Liver (tissue), 9 donors: ENCODE data around the gene SPOCK2. TPM values are rescaled to one million over a fixed set of nuclear protein-coding genes. Genes with fewer than 3 reads are reported as not detected.

Source experiments
- DNase-seq: peaks from one replicate; pipeline ENCODE4 v3.0.0-alpha.2; 2017; ENCODE audit warnings: low spot score
- H3K27ac ChIP-seq, 2 donors: one replicate each; pipeline ENCODE4 v1.7.0; 2013; ENCODE audit warnings: inconsistent platforms in 2 of 2, low read length in 2 of 2, control low read depth in 1 of 2, low read depth in 1 of 2, mild to moderate bottlenecking in 1 of 2
- H3K27me3 ChIP-seq, 4 donors: one replicate each; pipeline versions ENCODE4 v1.6.1 to v1.7.0; 2013; ENCODE audit warnings: low read length in 3 of 4, inconsistent platforms in 1 of 4, mild to moderate bottlenecking in 1 of 4, moderate library complexity in 1 of 4; ENCODE audit not compliant: control insufficient read depth in 4 of 4, insufficient read depth in 4 of 4
- H3K36me3 ChIP-seq, 4 donors: one replicate each; pipeline versions ENCODE4 v1.6.1 to v1.7.0; 2013; ENCODE audit warnings: low read length in 3 of 4, mild to moderate bottlenecking in 3 of 4, low read depth in 1 of 4, moderate library complexity in 1 of 4; ENCODE audit not compliant: control insufficient read depth in 4 of 4, insufficient read depth in 3 of 4
- H3K4me1 ChIP-seq, 4 donors: one replicate each; pipeline versions ENCODE4 v1.6.1 to v1.7.0; 2013; ENCODE audit warnings: low read length in 3 of 4, mild to moderate bottlenecking in 3 of 4, moderate library complexity in 1 of 4; ENCODE audit not compliant: control insufficient read depth in 4 of 4, insufficient read depth in 4 of 4
- H3K4me3 ChIP-seq, 3 donors: one replicate each; pipeline versions ENCODE4 v1.6.1 to v1.7.0; 2013; ENCODE audit warnings: low read length in 3 of 3, control low read depth in 1 of 3, low read depth in 1 of 3, mild to moderate bottlenecking in 1 of 3
- H3K9ac ChIP-seq, 2 donors: one replicate each; pipeline ENCODE4 v1.7.0; 2013; ENCODE audit warnings: low read length in 2 of 2, mild to moderate bottlenecking in 2 of 2, moderate library complexity in 2 of 2, control low read depth in 1 of 2, low read depth in 1 of 2
- H3K9me3 ChIP-seq, 4 donors: one replicate each; pipeline versions ENCODE4 v1.6.1 to v1.7.0; 2013; ENCODE audit warnings: low read length in 3 of 4; ENCODE audit not compliant: control insufficient read depth in 4 of 4
- EGR1 ChIP-seq, 2 donors: IDR thresholded peaks; 2 replicates each; pipeline ENCODE4 v1.6.1; 2016 to 2018; ENCODE audit warnings: antibody characterized with exemption in 2 of 2, low read depth in 2 of 2
- FOXA1 ChIP-seq: IDR thresholded peaks from 2 replicates; pipeline ENCODE4 v1.6.1; 2016; ENCODE audit warnings: antibody characterized with exemption
- FOXA2 ChIP-seq: IDR thresholded peaks from 2 replicates; pipeline ENCODE4 v1.6.1; 2016; ENCODE audit warnings: antibody characterized with exemption
- HNF4A ChIP-seq, 2 donors: conservative IDR thresholded peaks; 2 replicates each; pipeline ENCODE4 v1.6.1; 2016; ENCODE audit warnings: antibody characterized with exemption in 2 of 2, mild to moderate bottlenecking in 2 of 2
- HNF4G ChIP-seq: IDR thresholded peaks from 2 replicates; pipeline ENCODE4 v1.6.1; 2016; ENCODE audit warnings: antibody characterized with exemption
- JUND ChIP-seq, 2 donors: IDR thresholded peaks; 2 replicates each; pipeline ENCODE4 v1.6.1; 2016; ENCODE audit warnings: antibody characterized with exemption in 2 of 2
- NR2F2 ChIP-seq: IDR thresholded peaks from 2 replicates; pipeline ENCODE4 v1.6.1; 2016; ENCODE audit warnings: antibody characterized with exemption
- RAD21 ChIP-seq, 2 donors: IDR thresholded peaks; 2 replicates each; pipeline ENCODE4 v1.6.1; 2016; ENCODE audit warnings: antibody characterized with exemption in 2 of 2, mild to moderate bottlenecking in 2 of 2
- RXRA ChIP-seq, 2 donors: IDR thresholded peaks; 2 replicates each; pipeline ENCODE4 v1.6.1; 2017 to 2018; ENCODE audit warnings: antibody characterized with exemption in 2 of 2, mild to moderate bottlenecking in 1 of 2
- SP1 ChIP-seq: IDR thresholded peaks from 2 replicates; pipeline ENCODE4 v1.6.1; 2018; ENCODE audit warnings: antibody characterized with exemption, mild to moderate bottlenecking
- TAF1 ChIP-seq: conservative IDR thresholded peaks from 2 replicates; pipeline ENCODE4 v1.6.1; 2016; ENCODE audit warnings: antibody characterized with exemption, mild to moderate bottlenecking
- YY1 ChIP-seq: IDR thresholded peaks from 2 replicates; pipeline ENCODE4 v1.6.1; 2016; ENCODE audit warnings: antibody characterized with exemption, mild to moderate bottlenecking
- WGBS: extraction: QIAGEN DNeasy Blood & Tissue Kit; methylation state at CpG from one replicate; pipeline ENCODE4 v1.1.7; 2013; 5-methylcytosine and 5-hydroxymethylcytosine counted together
- polyA plus RNA-seq, 2 donors: library from polyadenylated mRNA; stranded (reverse) in 1 of 2; unstranded in 1 of 2; fragments of 200-250 nt in 1 of 2; fragments of >200 nt in 1 of 2; fragmentation: Nextera tagmentation in 1 of 2; extraction: Ambion mirVana in 1 of 2; gene quantifications; one replicate each; pipeline versions ENCODE4 v1.2.1 to v1.2.3, GENCODE V29; 2013 to 2015
- total RNA-seq, 2 donors: library from RNA; depleted of rRNA; stranded (reverse); fragments of >200 nt; gene quantifications; one replicate each; pipeline ENCODE4 v1.2.3, GENCODE V29; 2014
- TF ChIP-seq, protein P1 (sequence below): IDR thresholded peaks from 2 replicates; pipeline ENCODE4 v1.6.1; 2016; ENCODE audit warnings: antibody characterized with exemption
- TF ChIP-seq, protein P2 (sequence below): fragments of 150-350 bp; IDR thresholded peaks from 2 replicates; pipeline ENCODE4 v1.5.1; 2017; ENCODE audit warnings: improper control_type of control experiment, low read depth, low read length; ENCODE audit not compliant: missing input control
- TF ChIP-seq, protein P3 (sequence below): IDR thresholded peaks from 2 replicates; pipeline ENCODE4 v1.6.1; 2016; ENCODE audit warnings: antibody characterized with exemption, mild to moderate bottlenecking
- TF ChIP-seq, protein P4 (sequence below): IDR thresholded peaks from 2 replicates; pipeline ENCODE4 v1.6.1; 2016; ENCODE audit warnings: antibody characterized with exemption
- TF ChIP-seq, protein P5 (sequence below): IDR thresholded peaks from 2 replicates; pipeline ENCODE4 v1.6.1; 2016; ENCODE audit warnings: antibody characterized with exemption
- donor health status: healthy.
- donor health status: healthy.
- donor health status: healthy.
- donor health status: healthy.
- donor health status: healthy.

Gene SPOCK2
- total and polyA plus RNA-seq, 4 donors, result 0.36 to 1.7 (median 0.64) TPM

DNA sequence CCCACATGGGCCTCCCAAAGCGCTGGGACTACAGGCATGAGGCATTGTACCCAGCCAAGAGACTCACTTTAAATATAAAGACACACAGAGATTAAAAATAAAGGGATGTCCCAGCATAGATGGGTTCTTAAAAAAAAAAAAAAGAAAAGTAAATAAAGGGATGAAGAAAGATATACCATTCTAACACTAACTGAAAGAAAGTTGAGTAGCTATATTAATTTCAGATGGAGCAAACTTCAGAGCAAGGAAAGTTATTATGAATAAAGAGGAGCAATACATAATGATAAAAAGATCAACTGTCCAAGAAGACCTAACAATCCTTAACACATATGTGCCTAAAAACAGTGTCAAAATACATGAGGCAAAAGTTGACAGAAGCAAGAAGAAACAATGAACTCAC is 33.0 kb upstream of the SPOCK2 start:
- Histone ChIP-seq H3K36me3 (no peaks in the 10 kb centered on the region), H3K4me1 (peaks cover 0 to 2% (median 0%) of the 10 kb centered on the region in 4 donors), H3K27me3 (no peaks in the 10 kb centered on the region), H3K27ac (no peak overlapping the region), H3K9me3 (no peaks in the 10 kb centered on the region), H3K9ac (no peak overlapping the region), H3K4me3 (no peak overlapping the region)
- TF ChIP-seq, protein P1, sequence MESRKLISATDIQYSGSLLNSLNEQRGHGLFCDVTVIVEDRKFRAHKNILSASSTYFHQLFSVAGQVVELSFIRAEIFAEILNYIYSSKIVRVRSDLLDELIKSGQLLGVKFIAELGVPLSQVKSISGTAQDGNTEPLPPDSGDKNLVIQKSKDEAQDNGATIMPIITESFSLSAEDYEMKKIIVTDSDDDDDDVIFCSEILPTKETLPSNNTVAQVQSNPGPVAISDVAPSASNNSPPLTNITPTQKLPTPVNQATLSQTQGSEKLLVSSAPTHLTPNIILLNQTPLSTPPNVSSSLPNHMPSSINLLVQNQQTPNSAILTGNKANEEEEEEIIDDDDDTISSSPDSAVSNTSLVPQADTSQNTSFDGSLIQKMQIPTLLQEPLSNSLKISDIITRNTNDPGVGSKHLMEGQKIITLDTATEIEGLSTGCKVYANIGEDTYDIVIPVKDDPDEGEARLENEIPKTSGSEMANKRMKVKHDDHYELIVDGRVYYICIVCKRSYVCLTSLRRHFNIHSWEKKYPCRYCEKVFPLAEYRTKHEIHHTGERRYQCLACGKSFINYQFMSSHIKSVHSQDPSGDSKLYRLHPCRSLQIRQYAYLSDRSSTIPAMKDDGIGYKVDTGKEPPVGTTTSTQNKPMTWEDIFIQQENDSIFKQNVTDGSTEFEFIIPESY, result no peak
- no peak for TF ChIP-seq RXRA (IDR thresholded peaks at IDR 0.05)
- no peak for TF ChIP-seq EGR1 (IDR thresholded peaks at IDR 0.05; ENCODE audit: low read depth in 2 of 2)
- TF ChIP-seq FOXA2, result no peak
- TF ChIP-seq JUND (IDR thresholded peaks at IDR 0.05), result no peak
- TF ChIP-seq TAF1, result no peak
- TF ChIP-seq, protein P2, sequence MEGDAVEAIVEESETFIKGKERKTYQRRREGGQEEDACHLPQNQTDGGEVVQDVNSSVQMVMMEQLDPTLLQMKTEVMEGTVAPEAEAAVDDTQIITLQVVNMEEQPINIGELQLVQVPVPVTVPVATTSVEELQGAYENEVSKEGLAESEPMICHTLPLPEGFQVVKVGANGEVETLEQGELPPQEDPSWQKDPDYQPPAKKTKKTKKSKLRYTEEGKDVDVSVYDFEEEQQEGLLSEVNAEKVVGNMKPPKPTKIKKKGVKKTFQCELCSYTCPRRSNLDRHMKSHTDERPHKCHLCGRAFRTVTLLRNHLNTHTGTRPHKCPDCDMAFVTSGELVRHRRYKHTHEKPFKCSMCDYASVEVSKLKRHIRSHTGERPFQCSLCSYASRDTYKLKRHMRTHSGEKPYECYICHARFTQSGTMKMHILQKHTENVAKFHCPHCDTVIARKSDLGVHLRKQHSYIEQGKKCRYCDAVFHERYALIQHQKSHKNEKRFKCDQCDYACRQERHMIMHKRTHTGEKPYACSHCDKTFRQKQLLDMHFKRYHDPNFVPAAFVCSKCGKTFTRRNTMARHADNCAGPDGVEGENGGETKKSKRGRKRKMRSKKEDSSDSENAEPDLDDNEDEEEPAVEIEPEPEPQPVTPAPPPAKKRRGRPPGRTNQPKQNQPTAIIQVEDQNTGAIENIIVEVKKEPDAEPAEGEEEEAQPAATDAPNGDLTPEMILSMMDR, result no peak
- TF ChIP-seq HNF4G, result no peak
- TF ChIP-seq NR2F2, result no peak
- TF ChIP-seq, protein P3, sequence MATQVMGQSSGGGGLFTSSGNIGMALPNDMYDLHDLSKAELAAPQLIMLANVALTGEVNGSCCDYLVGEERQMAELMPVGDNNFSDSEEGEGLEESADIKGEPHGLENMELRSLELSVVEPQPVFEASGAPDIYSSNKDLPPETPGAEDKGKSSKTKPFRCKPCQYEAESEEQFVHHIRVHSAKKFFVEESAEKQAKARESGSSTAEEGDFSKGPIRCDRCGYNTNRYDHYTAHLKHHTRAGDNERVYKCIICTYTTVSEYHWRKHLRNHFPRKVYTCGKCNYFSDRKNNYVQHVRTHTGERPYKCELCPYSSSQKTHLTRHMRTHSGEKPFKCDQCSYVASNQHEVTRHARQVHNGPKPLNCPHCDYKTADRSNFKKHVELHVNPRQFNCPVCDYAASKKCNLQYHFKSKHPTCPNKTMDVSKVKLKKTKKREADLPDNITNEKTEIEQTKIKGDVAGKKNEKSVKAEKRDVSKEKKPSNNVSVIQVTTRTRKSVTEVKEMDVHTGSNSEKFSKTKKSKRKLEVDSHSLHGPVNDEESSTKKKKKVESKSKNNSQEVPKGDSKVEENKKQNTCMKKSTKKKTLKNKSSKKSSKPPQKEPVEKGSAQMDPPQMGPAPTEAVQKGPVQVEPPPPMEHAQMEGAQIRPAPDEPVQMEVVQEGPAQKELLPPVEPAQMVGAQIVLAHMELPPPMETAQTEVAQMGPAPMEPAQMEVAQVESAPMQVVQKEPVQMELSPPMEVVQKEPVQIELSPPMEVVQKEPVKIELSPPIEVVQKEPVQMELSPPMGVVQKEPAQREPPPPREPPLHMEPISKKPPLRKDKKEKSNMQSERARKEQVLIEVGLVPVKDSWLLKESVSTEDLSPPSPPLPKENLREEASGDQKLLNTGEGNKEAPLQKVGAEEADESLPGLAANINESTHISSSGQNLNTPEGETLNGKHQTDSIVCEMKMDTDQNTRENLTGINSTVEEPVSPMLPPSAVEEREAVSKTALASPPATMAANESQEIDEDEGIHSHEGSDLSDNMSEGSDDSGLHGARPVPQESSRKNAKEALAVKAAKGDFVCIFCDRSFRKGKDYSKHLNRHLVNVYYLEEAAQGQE, result no peak
- no peak for TF ChIP-seq HNF4A (conservative IDR thresholded peaks at IDR 0.05)
- TF ChIP-seq, protein P4, sequence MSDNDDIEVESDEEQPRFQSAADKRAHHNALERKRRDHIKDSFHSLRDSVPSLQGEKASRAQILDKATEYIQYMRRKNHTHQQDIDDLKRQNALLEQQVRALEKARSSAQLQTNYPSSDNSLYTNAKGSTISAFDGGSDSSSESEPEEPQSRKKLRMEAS, result no peak
- no peak for TF ChIP-seq SP1
- TF ChIP-seq YY1, result no peak
- no peak for TF ChIP-seq RAD21 (IDR thresholded peaks at IDR 0.05)
- TF ChIP-seq FOXA1, result no peak
- no peak for DNase-seq
- 97% methylated on average over 1 of the region's 1 CpG for WGBS

DNA sequence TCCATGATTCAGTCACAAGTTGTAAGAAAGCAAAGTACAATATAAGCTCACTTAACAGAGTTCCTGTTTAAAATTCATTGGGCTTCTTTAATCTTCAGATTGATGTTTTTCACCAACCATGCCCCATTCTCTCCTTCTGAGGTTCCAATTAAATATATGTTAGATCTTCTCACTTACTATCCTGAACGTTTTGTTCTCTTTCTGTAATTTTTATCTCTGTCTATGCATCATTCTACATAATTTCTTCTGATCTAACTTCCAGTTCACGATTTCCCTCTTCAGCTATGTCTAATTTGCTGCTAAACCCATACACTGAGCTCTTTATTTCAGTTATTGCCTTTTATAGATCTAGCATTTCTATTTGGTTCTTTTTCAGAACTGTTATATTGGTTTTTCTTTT is 28.0 kb upstream of the SPOCK2 start:
- TF ChIP-seq JUND (IDR thresholded peaks at IDR 0.05), result no peak
- TF ChIP-seq, protein P4, result no peak
- no peak for TF ChIP-seq RXRA (IDR thresholded peaks at IDR 0.05)
- TF ChIP-seq, protein P2, result no peak
- TF ChIP-seq EGR1 (IDR thresholded peaks at IDR 0.05; ENCODE audit: low read depth in 2 of 2), result no peak
- TF ChIP-seq, protein P5, sequence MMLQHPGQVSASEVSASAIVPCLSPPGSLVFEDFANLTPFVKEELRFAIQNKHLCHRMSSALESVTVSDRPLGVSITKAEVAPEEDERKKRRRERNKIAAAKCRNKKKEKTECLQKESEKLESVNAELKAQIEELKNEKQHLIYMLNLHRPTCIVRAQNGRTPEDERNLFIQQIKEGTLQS, result no peak
- TF ChIP-seq, protein P3, result no peak
- TF ChIP-seq HNF4A (conservative IDR thresholded peaks at IDR 0.05), result no peak
- 99% methylated on average over 2 of the region's 2 CpGs for WGBS

More for the DNA sequence above, 28.0 kb upstream of the SPOCK2 start:
- Histone ChIP-seq H3K9me3 (no peaks in the 10 kb centered on the region), H3K36me3 (no peaks in the 10 kb centered on the region), H3K27ac (no peak overlapping the region), H3K4me1 (no peaks in the 10 kb centered on the region), H3K9ac (no peak overlapping the region), H3K4me3 (no peak overlapping the region), H3K27me3 (no peaks in the 10 kb centered on the region)
- no peak for DNase-seq
